Urinary bladder (tissue), 4 donors: ENCODE data around the gene TBCCD1. TPM values are rescaled to one million over a fixed set of nuclear protein-coding genes. Genes with fewer than 3 reads are reported as not detected.

Source experiments
- DNase-seq: peaks from one replicate; pipeline ENCODE4 v3.0.0-alpha.2; 2015; ENCODE audit errors: extremely low spot score
- H3K27ac ChIP-seq: one replicate; pipeline ENCODE4 v1.5.1; 2013; ENCODE audit warnings: low read depth, mild to moderate bottlenecking, moderate library complexity
- H3K36me3 ChIP-seq: one replicate; pipeline ENCODE4 v1.6.1; 2013; ENCODE audit warnings: mild to moderate bottlenecking, moderate library complexity; ENCODE audit not compliant: insufficient read depth
- H3K4me1 ChIP-seq: one replicate; pipeline ENCODE4 v1.6.1; 2013; ENCODE audit warnings: mild to moderate bottlenecking, moderate library complexity; ENCODE audit not compliant: insufficient read depth
- H3K4me3 ChIP-seq: one replicate; pipeline ENCODE4 v1.5.1; 2013; ENCODE audit warnings: low read depth, low read length
- WGBS: extraction: QIAGEN DNeasy Blood & Tissue Kit; methylation state at CpG from one replicate; pipeline ENCODE4 v1.1.7; 2013; 5-methylcytosine and 5-hydroxymethylcytosine counted together
- polyA plus RNA-seq: library from polyadenylated mRNA; stranded (reverse); fragments of 200-250 nt; gene quantifications from one replicate; pipeline ENCODE4 v1.2.3, GENCODE V29; 2013
- total RNA-seq: library from RNA; depleted of rRNA; stranded (reverse); fragments of >200 nt; gene quantifications from one replicate; pipeline ENCODE4 v1.2.3, GENCODE V29; 2014
- donor health status: healthy with polysubstance abuse.
- donor health status: healthy.

TBCCD1 gene
- total and polyA plus RNA-seq, 2 donors: 7.3 to 20.6 TPM

DNA sequence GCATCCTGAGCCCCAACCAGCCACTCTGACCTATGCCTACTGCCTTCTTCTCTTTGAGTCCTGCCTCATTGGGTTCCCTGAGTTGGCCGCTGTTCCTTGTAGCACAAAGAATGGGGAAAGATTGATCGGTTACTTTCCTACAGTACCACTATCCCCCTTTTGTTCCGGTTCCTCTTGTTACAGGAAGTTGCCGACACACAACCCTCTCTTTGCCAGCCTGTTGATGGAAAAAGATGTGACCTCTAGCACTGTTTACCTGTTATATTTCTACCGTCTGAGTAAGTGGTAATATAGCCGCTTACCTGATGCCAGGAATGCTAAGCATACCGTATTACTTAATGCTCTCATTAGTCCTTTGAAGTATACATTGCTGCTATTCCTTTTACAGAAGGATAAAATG lies 36.0 kb upstream of the TBCCD1 start:
- 79% methylated on average over 7 of the region's 7 CpGs for WGBS
- no peaks in the 10 kb centered on the region for H3K36me3 ChIP-seq
- H3K4me3 ChIP-seq: no peak overlapping the region
- no peak for DNase-seq
- no peaks in the 10 kb centered on the region for H3K4me1 ChIP-seq
- no peak overlapping the region for H3K27ac ChIP-seq

DNA sequence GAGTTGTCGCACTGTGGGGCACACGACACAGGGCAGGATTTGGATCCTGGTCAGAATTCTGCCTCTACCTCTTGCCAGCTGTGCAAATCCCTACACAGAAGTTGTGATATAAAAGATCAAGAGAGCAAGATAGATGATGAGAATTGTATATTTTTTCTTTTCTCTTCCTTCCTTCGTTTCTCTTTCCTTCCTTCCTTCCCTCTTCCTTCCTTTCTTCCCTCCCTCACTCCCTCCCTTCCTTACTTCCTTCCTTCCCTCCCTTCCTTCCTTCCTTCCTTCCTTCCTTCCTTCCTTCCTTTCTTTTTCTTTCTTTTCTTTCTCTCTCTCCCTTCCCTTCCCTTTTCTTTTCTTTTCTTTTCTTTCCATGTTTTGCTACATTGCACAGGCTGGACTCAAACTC lies 33.8 kb upstream of the TBCCD1 start:
- WGBS: 65% methylated on average over 3 of the region's 3 CpGs
- H3K36me3 ChIP-seq: no peaks in the 10 kb centered on the region

GRCh38 chr3:186599785-186600166 lies 32.6 kb upstream of the TBCCD1 start:
- no peak overlapping the region for H3K27ac ChIP-seq
- DNase-seq: no peak
- no peaks in the 10 kb centered on the region for H3K36me3 ChIP-seq
- H3K4me3 ChIP-seq: no peak overlapping the region
- WGBS: 93% methylated on average over 2 of the region's 2 CpGs
- H3K4me1 ChIP-seq: no peaks in the 10 kb centered on the region

More for the DNA sequence above, 33.8 kb upstream of the TBCCD1 start:
- no peak for DNase-seq
- Histone ChIP-seq H3K27ac (no peak overlapping the region), H3K4me3 (no peak overlapping the region), H3K4me1 (no peaks in the 10 kb centered on the region)

DNA sequence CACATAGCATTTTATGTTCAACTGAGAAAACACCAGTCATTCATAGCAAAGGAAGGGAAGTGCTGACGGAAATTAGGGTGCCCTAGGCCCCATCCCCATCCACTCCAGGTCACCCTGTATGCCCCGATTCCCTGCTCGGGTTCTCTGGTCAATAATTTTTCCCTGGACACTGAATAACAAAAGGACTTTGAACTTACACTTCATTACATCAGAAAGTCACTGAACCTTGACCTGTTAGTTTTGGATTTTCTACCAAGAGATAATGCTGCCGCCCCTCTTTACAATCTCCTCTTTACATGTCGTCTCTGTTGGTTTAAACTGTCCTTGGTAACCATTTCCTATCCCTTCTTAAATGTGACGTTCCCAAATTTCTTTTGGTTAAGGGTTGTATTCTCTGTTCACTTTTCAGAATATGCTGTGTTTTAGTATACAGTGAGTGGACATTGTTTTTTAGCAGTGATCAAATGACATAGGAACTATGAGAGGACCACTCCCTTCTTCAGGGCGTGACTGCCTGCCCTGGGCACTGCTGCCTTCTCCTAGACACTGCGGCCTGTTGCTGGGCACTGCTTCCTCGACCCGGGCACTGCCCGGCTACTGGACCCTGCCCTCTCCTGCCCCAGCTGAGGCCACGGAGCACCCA lies 32.1 kb upstream of the TBCCD1 start:
- H3K4me3 ChIP-seq: no peak overlapping the region
- H3K36me3 ChIP-seq: no peaks in the 10 kb centered on the region
- H3K4me1 ChIP-seq: no peaks in the 10 kb centered on the region
- DNase-seq: no peak
- no peak overlapping the region for H3K27ac ChIP-seq
- 80% methylated on average over 12 of the region's 12 CpGs for WGBS

- Histone ChIP-seq H3K4me3 (no peak overlapping the region), H3K4me1 (no peaks in the 10 kb centered on the region), H3K27ac (no peak overlapping the region), H3K36me3 (no peaks in the 10 kb centered on the region)
- 75% methylated on average over 4 of the region's 4 CpGs for WGBS
- no peak for DNase-seq
Observed at GRCh38 chr3:186598794-186599141, 31.6 kb upstream of the TBCCD1 start.

- DNase-seq: no peak
- Histone ChIP-seq H3K4me3 (no peak overlapping the region), H3K27ac (no peak overlapping the region)
Observed at GRCh38 chr3:186598108-186598784, 31.1 kb upstream of the TBCCD1 start.

GRCh38 chr3:186596568-186597287 lies 29.6 kb upstream of the TBCCD1 start:
- H3K4me3 ChIP-seq: no peak overlapping the region
- no peaks in the 10 kb centered on the region for H3K4me1 ChIP-seq
- no peak for DNase-seq
- H3K36me3 ChIP-seq: no peaks in the 10 kb centered on the region
- WGBS: 58% methylated on average over 17 of the region's 17 CpGs
- H3K27ac ChIP-seq: no peak overlapping the region

More at GRCh38 chr3:186598108-186598784, 31.1 kb upstream of the TBCCD1 start:
- Histone ChIP-seq H3K36me3 (no peaks in the 10 kb centered on the region), H3K4me1 (no peaks in the 10 kb centered on the region)
- 56% methylated on average over 11 of the region's 11 CpGs for WGBS

DNA sequence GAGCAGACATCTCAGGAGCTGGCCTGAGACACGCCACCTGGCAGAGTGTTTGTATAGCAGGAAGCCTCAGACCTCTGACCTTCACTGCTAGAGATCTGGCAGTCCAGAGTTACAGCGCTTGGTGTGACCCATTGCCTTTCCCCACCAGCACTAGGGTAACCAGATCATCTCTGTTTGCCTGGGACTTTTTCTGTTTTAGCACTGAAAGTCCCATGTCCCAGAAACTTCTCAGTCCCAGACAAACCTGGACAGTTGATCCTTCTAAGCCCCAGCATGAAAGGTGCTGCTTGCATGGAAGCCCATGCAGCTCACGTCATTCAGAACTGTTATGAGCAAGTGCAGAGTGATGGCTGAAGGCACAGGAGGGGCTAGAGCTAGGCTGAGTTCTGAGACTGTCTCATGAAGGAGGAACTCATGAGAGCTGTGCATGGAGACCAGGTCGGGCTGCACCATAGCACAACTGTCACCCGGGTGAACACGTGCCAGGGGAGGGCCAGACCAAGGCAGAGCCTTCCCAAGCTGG lies 27.5 kb upstream of the TBCCD1 start:
- H3K27ac ChIP-seq: no peak overlapping the region
- no peaks in the 10 kb centered on the region for H3K36me3 ChIP-seq
- no peaks in the 10 kb centered on the region for H3K4me1 ChIP-seq
- DNase-seq: no peak
- H3K4me3 ChIP-seq: no peak overlapping the region
- 66% methylated on average over 6 of the region's 6 CpGs for WGBS

GRCh38 chr3:186593862-186594261 lies 26.7 kb upstream of the TBCCD1 start:
- Histone ChIP-seq H3K4me3 (no peak overlapping the region), H3K27ac (no peak overlapping the region), H3K4me1 (no peaks in the 10 kb centered on the region), H3K36me3 (no peaks in the 10 kb centered on the region)
- 90% methylated on average over 3 of the region's 3 CpGs for WGBS
- no peak for DNase-seq

GRCh38 chr3:186592682-186593081 lies 25.5 kb upstream of the TBCCD1 start:
- no peak for DNase-seq
- Histone ChIP-seq H3K4me1 (no peaks in the 10 kb centered on the region), H3K27ac (no peak overlapping the region), H3K4me3 (no peak overlapping the region), H3K36me3 (no peaks in the 10 kb centered on the region)
- WGBS: 90% methylated on average over 4 of the region's 4 CpGs

GRCh38 chr3:186590580-186591295 lies 23.6 kb upstream of the TBCCD1 start:
- DNase-seq: no peak
- Histone ChIP-seq H3K27ac (no peak overlapping the region), H3K4me3 (no peak overlapping the region), H3K4me1 (no peaks in the 10 kb centered on the region), H3K36me3 (no peaks in the 10 kb centered on the region)
- 78% methylated on average over 7 of the region's 7 CpGs for WGBS

DNA sequence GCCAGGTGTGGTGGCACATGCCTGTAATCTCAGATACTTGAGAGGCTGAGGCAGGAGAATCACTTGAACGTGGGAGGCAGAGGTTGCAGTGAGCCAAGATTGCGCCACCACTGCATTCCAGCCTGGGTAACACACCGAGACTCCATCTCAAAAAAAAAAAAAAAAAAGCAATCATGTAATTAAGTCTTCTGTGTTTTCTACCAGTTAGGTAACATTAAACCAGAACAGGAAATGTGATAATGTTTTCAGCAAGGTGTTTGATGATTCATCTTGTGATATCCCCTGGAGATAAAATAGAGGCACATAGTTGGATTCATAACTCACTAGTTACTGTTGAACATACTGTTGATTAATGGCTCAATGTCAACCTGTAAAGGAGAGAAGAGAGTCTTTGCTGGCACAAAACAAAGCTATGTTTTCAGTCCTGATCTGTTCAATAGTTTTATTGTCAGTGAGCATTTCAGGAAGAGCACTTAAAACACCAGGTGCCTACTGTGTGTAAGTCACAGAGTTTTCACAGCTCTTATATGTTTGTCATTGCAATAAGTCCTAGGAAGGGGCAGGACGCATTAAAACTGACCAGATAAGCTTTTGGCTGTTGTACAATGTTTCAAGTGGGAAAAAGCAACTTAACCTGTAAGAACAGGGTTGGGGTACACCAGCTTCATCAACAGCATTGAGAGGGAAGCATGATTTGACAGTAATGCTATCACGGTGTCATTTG lies 22.9 kb upstream of the TBCCD1 start:
- WGBS: 63% methylated on average over 5 of the region's 5 CpGs
- no peaks in the 10 kb centered on the region for H3K4me1 ChIP-seq
- no peak for DNase-seq
- H3K4me3 ChIP-seq: no peak overlapping the region
- peaks cover under 1% of the 10 kb centered on the region for H3K36me3 ChIP-seq
- H3K27ac ChIP-seq: no peak overlapping the region

GRCh38 chr3:186589121-186589520 lies 22.0 kb upstream of the TBCCD1 start:
- peaks cover 5% of the 10 kb centered on the region for H3K36me3 ChIP-seq
- 52% methylated on average over 3 of the region's 3 CpGs for WGBS
- no peak overlapping the region for H3K4me3 ChIP-seq
- DNase-seq: no peak
- H3K4me1 ChIP-seq: no peaks in the 10 kb centered on the region
- no peak overlapping the region for H3K27ac ChIP-seq
